Mucosa of descending colon (tissue), 3 donors: ENCODE results near the gene PRKRIP1. TPM values are rescaled to one million over a fixed set of nuclear protein-coding genes. Genes with fewer than 3 reads are reported as not detected.
A peak's percentile ranks its signal among the peaks of the same experiment; 100 is the strongest.

ENCODE experiments used
- ATAC-seq: fragments of 200-7000 bp; cut with Tn5 transposase; one replicate; pipeline ENCODE4 v1.9.1; 2020; ENCODE audit warnings: mild to moderate bottlenecking, moderate library complexity
- DNase-seq, 3 donors: peaks; one replicate each; pipeline ENCODE4 v3.0.0-alpha.2; 2020
- H3K36me3 ChIP-seq: fragments of 200-600 bp; one replicate; pipeline ENCODE4 v1.8.0; 2021; ENCODE audit warnings: low read depth, mild to moderate bottlenecking
- H3K4me1 ChIP-seq: fragments of 200-600 bp; one replicate; pipeline ENCODE4 v1.8.0; 2021; ENCODE audit warnings: low read depth, mild to moderate bottlenecking
- H3K4me3 ChIP-seq: fragments of 200-600 bp; one replicate; pipeline ENCODE4 v1.8.0; 2021; ENCODE audit warnings: mild to moderate bottlenecking
- H3K9me3 ChIP-seq: fragments of 200-600 bp; one replicate; pipeline ENCODE4 v1.8.0; 2021; ENCODE audit warnings: mild to moderate bottlenecking
- intact Hi-C, 2 donors: fragments of 100-400 bp; cut with DNase I in 1 of 2; cut with micrococcal nuclease in 1 of 2; formaldehyde crosslinking; loops; one replicate each; pipeline versions ENCODE4 v1.11.0 to v1.11.1; 2022; cut with DNase I, micrococcal nuclease
- total RNA-seq, 3 donors: library from RNA; stranded (reverse); fragmentation: NEBNext Ultra II Directional in 2 of 3; extraction: Animal tissue kit (Norgen Biotek cat#: 25700) in 2 of 3; gene quantifications; one replicate each; pipeline versions ENCODE4 v1.2.1 to v1.2.4, GENCODE V29; 2021 to 2023
- TF ChIP-seq, protein P1 (sequence below): fragments of 200-600 bp; IDR thresholded peaks from one replicate; pipeline ENCODE4 v1.8.0; 2022; ENCODE audit warnings: antibody characterized with exemption, mild to moderate bottlenecking
- donor health status: DM: no; HTN: no; CAD: no; lungs with moderate emphysema.
- donor health status: DM: no; HTN: no; CAD: no.
- donor health status: DM: no; HTN: yes; CAD: no.

PRKRIP1 gene
- total RNA-seq, 3 donors from 2014 or later, result 15.1 to 24.1 (median 18.6) TPM

- intact Hi-C loops, result no loop called here
- Histone ChIP-seq H3K36me3 (peaks cover 3% of the 10 kb centered on the region), H3K4me3 (no peak overlapping the region), H3K4me1 (peaks cover 5% of the 10 kb centered on the region), H3K9me3 (no peaks in the 10 kb centered on the region)
- DNase-seq (no peak), ATAC-seq (peak; percentile 30)
- TF ChIP-seq, protein P1, sequence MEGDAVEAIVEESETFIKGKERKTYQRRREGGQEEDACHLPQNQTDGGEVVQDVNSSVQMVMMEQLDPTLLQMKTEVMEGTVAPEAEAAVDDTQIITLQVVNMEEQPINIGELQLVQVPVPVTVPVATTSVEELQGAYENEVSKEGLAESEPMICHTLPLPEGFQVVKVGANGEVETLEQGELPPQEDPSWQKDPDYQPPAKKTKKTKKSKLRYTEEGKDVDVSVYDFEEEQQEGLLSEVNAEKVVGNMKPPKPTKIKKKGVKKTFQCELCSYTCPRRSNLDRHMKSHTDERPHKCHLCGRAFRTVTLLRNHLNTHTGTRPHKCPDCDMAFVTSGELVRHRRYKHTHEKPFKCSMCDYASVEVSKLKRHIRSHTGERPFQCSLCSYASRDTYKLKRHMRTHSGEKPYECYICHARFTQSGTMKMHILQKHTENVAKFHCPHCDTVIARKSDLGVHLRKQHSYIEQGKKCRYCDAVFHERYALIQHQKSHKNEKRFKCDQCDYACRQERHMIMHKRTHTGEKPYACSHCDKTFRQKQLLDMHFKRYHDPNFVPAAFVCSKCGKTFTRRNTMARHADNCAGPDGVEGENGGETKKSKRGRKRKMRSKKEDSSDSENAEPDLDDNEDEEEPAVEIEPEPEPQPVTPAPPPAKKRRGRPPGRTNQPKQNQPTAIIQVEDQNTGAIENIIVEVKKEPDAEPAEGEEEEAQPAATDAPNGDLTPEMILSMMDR, result no peak
Measured at GRCh38 chr7:102417105-102417504, 20.9 kb downstream of the PRKRIP1 start.

GRCh38 chr7:102418592-102418991 is 22.4 kb downstream of the PRKRIP1 start:
- H3K9me3 ChIP-seq, result no peaks in the 10 kb centered on the region
- H3K36me3 ChIP-seq, result peaks cover 3% of the 10 kb centered on the region
- TF ChIP-seq, protein P1, result no peak
- no peak for DNase-seq
- ATAC-seq, result no peak
- peaks cover 5% of the 10 kb centered on the region for H3K4me1 ChIP-seq
- intact Hi-C loops, result no loop called here
- H3K4me3 ChIP-seq, result no peak overlapping the region

DNA sequence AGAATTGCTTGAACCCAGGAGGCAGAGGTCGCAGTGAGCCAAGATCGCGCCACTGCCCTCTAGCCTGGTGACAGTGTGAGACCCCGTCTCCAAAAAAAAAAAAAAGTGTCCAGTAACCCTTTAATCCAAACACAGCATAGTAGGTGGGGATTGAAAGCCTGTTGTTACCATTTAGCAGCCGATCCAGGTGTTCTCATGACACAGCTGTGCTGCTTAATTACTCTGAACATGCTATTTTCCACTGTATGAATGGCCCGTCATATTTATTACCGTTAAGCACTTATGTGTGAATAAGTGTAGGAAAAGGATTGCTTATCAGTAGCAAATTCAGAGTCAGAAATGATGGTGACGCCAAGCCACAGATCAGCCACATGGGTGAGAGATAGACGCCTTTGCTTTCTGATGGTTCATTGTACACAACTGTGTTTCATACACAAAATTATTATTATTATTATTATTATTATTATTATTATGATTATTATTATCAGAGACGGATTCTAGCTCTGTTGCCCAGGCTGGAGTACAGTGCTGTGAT is 25.6 kb downstream of the PRKRIP1 start:
- Histone ChIP-seq H3K4me3 (no peak overlapping the region), H3K4me1 (peaks cover 5% of the 10 kb centered on the region), H3K9me3 (no peaks in the 10 kb centered on the region), H3K36me3 (peaks cover 3% of the 10 kb centered on the region)
- intact Hi-C loops, result no loop called here
- TF ChIP-seq, protein P1, result no peak
- ATAC-seq (no peak), DNase-seq (no peak)

DNA sequence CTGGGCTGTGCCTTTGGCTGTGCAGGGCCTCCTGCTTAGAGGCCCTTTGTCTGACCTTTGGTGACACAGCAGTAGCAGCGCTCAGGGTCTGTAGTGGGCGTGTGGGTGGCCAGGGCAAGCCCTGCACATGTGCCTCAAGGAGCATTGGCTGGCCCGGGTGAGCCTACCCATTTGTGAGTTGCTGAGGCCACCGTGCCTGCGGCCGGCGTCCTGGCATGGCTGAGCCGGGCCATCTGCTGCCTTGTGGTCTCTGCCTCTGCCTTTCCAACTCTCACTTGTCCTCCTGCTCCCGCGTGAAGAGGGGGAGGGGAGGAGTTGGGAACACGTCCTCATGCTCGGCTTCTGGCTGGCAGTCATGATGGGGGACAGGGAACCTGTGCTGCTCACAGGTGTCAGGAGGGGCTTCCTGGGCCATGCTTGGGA is 28.0 kb downstream of the PRKRIP1 start:
- Histone ChIP-seq H3K9me3 (no peaks in the 10 kb centered on the region), H3K4me3 (no peak overlapping the region), H3K4me1 (no peaks in the 10 kb centered on the region), H3K36me3 (peaks cover 3% of the 10 kb centered on the region)
- no peak for ATAC-seq
- DNase-seq, result no peak
- intact Hi-C loops, result no loop called here
- TF ChIP-seq, protein P1, result no peak

DNA sequence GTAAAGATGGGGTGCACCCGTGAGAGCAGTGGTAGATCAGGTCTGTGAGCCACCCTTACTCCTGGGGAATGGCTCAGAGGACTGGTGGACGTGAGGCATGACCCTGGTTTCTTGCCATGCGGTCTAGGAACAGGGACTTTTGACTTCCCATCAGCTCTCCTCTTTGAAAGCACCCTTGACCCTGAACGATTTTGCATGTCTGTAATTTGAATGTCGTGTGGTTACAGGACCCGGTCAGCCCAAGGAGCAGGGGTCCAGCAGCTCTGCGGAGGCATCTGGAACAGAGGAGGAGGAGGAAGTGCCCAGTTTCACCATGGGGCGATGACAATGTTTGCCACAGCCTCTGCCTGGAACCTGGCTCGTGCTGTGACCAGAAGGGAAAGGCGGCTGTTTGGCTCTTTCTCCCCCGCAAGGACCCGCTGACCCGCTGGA is 28.6 kb downstream of the PRKRIP1 start:
- TF ChIP-seq, protein P1, result no peak
- H3K4me1 ChIP-seq, result no peaks in the 10 kb centered on the region
- no peaks in the 10 kb centered on the region for H3K9me3 ChIP-seq
- peak; percentile 10 for ATAC-seq
- DNase-seq, result no peak
- peaks cover 3% of the 10 kb centered on the region for H3K36me3 ChIP-seq
- H3K4me3 ChIP-seq, result no peak overlapping the region
- intact Hi-C loops, result no loop called here
